NCI-H69 (cell line): ENCODE data around the gene GORAB.

ENCODE experiments used
- DNase-seq: peaks from one replicate; lab custom pipeline; 2025; lab: John Stamatoyannopoulos, UW

Gene GORAB

GRCh38 chr1:170592591-170593111 lies 60.7 kb downstream of the GORAB start:
- DNase-seq = no peak

DNA sequence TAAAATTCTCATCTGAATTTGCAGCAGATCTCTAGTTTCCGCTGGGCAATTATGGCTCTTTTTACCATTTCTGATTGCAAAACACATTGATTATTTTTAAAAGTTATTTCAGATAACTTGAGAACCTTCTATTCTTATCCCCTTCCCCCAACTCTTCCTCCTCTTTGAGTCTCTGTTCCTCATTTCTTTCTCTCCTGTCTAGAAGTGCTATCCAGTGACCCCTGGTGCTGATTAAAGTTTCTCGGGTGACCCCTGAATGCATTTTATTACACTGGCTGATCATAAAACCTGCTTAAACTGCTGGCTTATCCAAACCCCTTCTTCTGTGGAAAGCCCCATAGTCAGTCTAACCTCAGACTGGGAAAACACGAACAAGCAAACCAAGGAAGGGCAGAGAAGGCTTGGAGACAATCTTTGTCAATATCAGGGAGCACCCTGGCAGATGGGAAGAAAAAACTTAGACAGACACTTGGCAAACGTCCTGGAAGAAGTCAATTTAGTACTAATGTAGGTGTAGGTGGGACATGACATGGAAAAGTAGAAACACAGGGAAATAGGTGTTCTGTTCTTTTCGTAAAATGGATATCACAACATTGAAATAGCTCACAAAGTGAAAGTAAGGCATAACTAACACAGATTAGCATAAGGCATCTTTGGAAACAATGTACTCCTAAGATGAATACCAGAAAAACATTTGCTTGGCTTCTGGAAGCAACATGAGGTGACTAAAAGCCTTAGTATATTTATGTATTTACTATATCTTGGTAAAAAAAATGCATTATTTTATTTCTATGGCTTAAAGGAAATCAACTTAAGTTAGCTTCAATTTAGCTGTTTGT lies 61.4 kb downstream of the GORAB start:
- no peak for DNase-seq

DNA sequence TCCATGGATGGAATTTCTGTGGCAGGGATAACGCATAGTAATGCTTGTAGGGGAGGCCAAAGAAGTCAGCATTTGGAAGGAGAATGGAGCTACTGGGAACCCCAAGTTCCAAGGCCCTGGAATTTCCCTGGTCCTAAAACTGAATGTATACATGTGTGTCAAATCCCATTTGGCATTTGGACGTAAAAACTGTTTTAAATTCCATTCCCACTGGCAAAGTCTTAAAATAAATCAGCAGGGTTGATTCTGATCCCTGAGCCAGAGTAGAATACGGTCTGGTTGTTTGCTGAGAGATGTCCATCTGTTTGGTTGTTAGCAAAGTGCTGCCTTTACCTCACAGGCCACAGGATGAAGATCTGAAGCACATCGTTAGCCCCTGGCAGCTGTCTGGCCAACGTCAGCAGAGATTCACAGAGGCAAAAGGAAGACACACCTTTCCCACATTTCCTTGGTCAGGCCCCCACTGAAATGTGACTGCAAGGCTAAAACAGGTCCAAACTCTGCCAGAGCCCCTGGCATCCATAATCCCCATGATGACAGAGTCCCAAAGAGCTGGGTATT lies 62.2 kb downstream of the GORAB start:
- DNase-seq = no peak

DNA sequence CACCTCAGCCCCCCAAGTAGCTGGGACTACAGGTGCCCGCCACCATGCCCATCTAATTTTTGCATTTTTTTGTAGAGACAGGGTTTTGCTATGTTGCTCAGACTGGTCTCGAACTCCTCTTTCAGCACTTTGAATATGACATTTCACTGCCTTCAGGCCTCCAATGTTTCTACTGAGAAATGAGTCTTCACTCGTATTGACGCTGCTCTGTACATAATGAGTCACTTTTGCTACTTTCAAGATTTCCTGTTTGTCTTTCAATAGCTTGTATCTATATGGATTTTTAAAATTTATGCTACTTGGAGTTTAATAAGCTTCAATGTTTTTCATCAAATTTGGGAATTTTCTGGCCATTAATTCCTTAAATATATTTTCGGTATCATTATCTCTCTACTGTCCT lies 64.7 kb downstream of the GORAB start:
- no peak for DNase-seq

DNA sequence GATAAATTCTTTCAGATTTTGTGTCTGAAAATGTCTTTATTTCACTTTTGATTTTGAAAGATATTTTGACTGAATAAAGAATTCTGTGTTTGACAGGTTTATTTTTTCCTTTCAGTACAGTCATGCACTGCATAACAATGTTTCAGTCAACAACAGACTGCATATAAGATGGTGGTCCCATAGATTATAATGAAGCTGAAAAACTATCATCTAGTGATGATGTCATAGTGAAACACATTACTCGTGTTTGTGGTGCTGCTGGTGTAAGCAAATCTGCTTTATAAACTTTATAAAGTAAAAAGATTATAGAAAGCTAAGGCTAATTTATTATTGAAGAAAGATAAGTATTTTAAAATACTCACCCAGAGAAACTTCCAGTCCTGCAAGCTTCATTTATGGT lies 66.7 kb downstream of the GORAB start:
- DNase-seq = no peak

DNA sequence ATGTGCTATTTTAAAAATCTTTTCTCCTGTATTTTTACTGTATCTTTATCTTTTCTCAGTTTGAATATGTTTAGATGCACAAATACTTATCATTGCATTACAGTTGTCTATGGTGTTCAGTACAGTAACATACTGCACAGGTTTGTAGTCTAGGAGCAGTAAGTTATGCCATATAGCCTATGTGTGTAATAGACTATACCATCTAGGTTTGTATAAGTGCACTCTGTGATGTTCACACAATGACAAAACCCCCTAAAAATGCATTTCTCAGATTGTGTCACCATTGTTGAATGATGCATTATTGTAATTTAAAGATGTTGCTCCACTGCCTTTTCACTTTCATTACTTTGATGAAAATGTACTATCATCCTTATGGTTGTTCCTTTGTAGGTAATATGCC lies 67.1 kb downstream of the GORAB start:
- no peak for DNase-seq

- DNase-seq = no peak
Measured at GRCh38 chr1:170601866-170602265, 69.9 kb downstream of the GORAB start.
